ENCODE results near the gene WNT16. TPM values are rescaled to one million over a fixed set of nuclear protein-coding genes. Genes with fewer than 3 reads are reported as not detected.

Gene WNT16
- total RNA-seq, 1 donor from 2014 or later = not detected

GRCh38 chr7:121366852-121367431 lies 38.1 kb downstream of the WNT16 start:
- Histone ChIP-seq H3K27ac (no peak overlapping the region), H3K4me2 (no peak overlapping the region), H2AFZ (replicated peaks) (no peak overlapping the region), H3K36me3 (peaks cover 29% of the 10 kb centered on the region), H3K27me3 (no peaks in the 10 kb centered on the region), H3F3A (ENCODE audit: low read depth) (no peaks in the 10 kb centered on the region), H4K20me1 (ENCODE audit: low read depth) (no peaks in the 10 kb centered on the region), H3K4me1 (no peaks in the 10 kb centered on the region), H3K9me3 (ENCODE audit: low read depth) (no peaks in the 10 kb centered on the region), H3K4me3 (no peak overlapping the region), H3K79me2 (ENCODE audit: low read depth) (peaks cover 11% of the 10 kb centered on the region), H3K9ac (no peak overlapping the region)
- DNase-seq (ENCODE audit: low spot score) = peak; percentile 6
- TF ChIP-seq EZH2 (IDR thresholded peaks at IDR 0.05) (no peak), EZH2phosphoT487 (IDR thresholded peaks at IDR 0.05) (no peak), CTCF (IDR thresholded peaks at IDR 0.05) (peak; percentile 87)
- H3K4me3 Mint-ChIP-seq = no peak overlapping the region
- no peaks in the 10 kb centered on the region for H3K27me3 Mint-ChIP-seq (ENCODE audit: insufficient read depth, low read depth)
- no peaks in the 10 kb centered on the region for H3K4me1 Mint-ChIP-seq
- peaks cover 16% of the 10 kb centered on the region for H3K36me3 Mint-ChIP-seq
- H3K9me3 Mint-ChIP-seq = no peaks in the 10 kb centered on the region
- H3K27ac Mint-ChIP-seq = no peak overlapping the region

- no peak overlapping the region for H3K4me3 ChIP-seq
- peaks cover 3% of the 10 kb centered on the region for H4K20me1 ChIP-seq (ENCODE audit: low read depth)
- peaks cover 11% of the 10 kb centered on the region for H3K79me2 ChIP-seq (ENCODE audit: low read depth)
- no peaks in the 10 kb centered on the region for H3K9me3 ChIP-seq (ENCODE audit: low read depth)
- no peaks in the 10 kb centered on the region for H3F3A ChIP-seq (ENCODE audit: low read depth)
- Mint-ChIP-seq H3K27me3 (ENCODE audit: insufficient read depth, low read depth) (no peaks in the 10 kb centered on the region), H3K4me1 (no peaks in the 10 kb centered on the region), H3K4me3 (no peak overlapping the region), H3K27ac (no peak overlapping the region), H3K9me3 (no peaks in the 10 kb centered on the region), H3K36me3 (peaks cover 5% of the 10 kb centered on the region)
- DNase-seq (ENCODE audit: low spot score) = no peak
- no peak overlapping the region for H3K27ac ChIP-seq
- H3K9ac ChIP-seq = no peak overlapping the region
- peaks cover 22% of the 10 kb centered on the region for H3K36me3 ChIP-seq
- no peaks in the 10 kb centered on the region for H3K27me3 ChIP-seq
- no peak overlapping the region for H2AFZ ChIP-seq (replicated peaks)
- no peak overlapping the region for H3K4me2 ChIP-seq
- H3K4me1 ChIP-seq = no peaks in the 10 kb centered on the region
- TF ChIP-seq EZH2phosphoT487 (IDR thresholded peaks at IDR 0.05) (no peak), CTCF (IDR thresholded peaks at IDR 0.05) (no peak), EZH2 (IDR thresholded peaks at IDR 0.05) (no peak)
Observed at GRCh38 chr7:121369462-121369861, 40.7 kb downstream of the WNT16 start.

- no peak overlapping the region for H3K27ac ChIP-seq
- no peak overlapping the region for H3K4me3 ChIP-seq
- H3K36me3 ChIP-seq = peaks cover 10% of the 10 kb centered on the region
- Mint-ChIP-seq H3K4me3 (no peak overlapping the region), H3K9me3 (no peaks in the 10 kb centered on the region), H3K4me1 (no peaks in the 10 kb centered on the region), H3K27me3 (ENCODE audit: insufficient read depth, low read depth) (no peaks in the 10 kb centered on the region), H3K36me3 (peaks cover 14% of the 10 kb centered on the region), H3K27ac (no peak overlapping the region)
- H3K79me2 ChIP-seq (ENCODE audit: low read depth) = peaks cover 4% of the 10 kb centered on the region
- H4K20me1 ChIP-seq (ENCODE audit: low read depth) = peaks cover 3% of the 10 kb centered on the region
- H3K9me3 ChIP-seq (ENCODE audit: low read depth) = no peaks in the 10 kb centered on the region
- no peak overlapping the region for H2AFZ ChIP-seq (replicated peaks)
- no peaks in the 10 kb centered on the region for H3F3A ChIP-seq (ENCODE audit: low read depth)
- no peak for DNase-seq (ENCODE audit: low spot score)
- no peaks in the 10 kb centered on the region for H3K27me3 ChIP-seq
- H3K9ac ChIP-seq = no peak overlapping the region
- TF ChIP-seq CTCF (IDR thresholded peaks at IDR 0.05) (no peak), EZH2 (IDR thresholded peaks at IDR 0.05) (no peak), EZH2phosphoT487 (IDR thresholded peaks at IDR 0.05) (no peak)
- no peaks in the 10 kb centered on the region for H3K4me1 ChIP-seq
- H3K4me2 ChIP-seq = no peak overlapping the region
Observed at GRCh38 chr7:121371367-121371766, 42.6 kb downstream of the WNT16 start.

Measured in neural progenitor cell (in vitro differentiated cells).